Activated CD8-positive, alpha-beta T cell treated with anti-CD3 and anti-CD28 coated beads for 36 hours (primary cell): Measurements from ENCODE around the gene MOCS2. TPM values are rescaled to one million over a fixed set of nuclear protein-coding genes. Genes with fewer than 3 reads are reported as not detected.

Source experiments
- ATAC-seq: fragments of 200-7000 bp; cut with Tn5 transposase; one replicate; pipeline ENCODE4 v1.10.0; 2021; ENCODE audit warnings: mild to moderate bottlenecking, moderate library complexity
- CTCF ChIA-PET: fragments of 350-600 bp; sonication (Branson Sonifier 250); formaldehyde crosslinking; loops from one replicate; lab custom pipeline; 2021; ENCODE audit warnings: antibody characterized with exemption; lab: Charles Lee
- POLR2A ChIA-PET: fragments of 350-600 bp; sonication (Branson Sonifier 250); formaldehyde crosslinking; loops from one replicate; lab custom pipeline; 2021; ENCODE audit warnings: antibody characterized with exemption; lab: Charles Lee
- DNase-seq: peaks from one replicate; pipeline ENCODE4 v3.0.0-alpha.2; 2020
- H3K27ac Mint-ChIP-seq: one replicate; pipeline ENCODE4 v1.8.0; 2021; ENCODE audit warnings: mild to moderate bottlenecking, mixed read lengths
- H3K27me3 Mint-ChIP-seq: one replicate; pipeline ENCODE4 v1.8.0; 2021; ENCODE audit warnings: mixed read lengths
- H3K36me3 Mint-ChIP-seq: one replicate; pipeline ENCODE4 v1.8.0; 2021; ENCODE audit warnings: low read depth, mixed read lengths
- H3K4me1 Mint-ChIP-seq: one replicate; pipeline ENCODE4 v1.8.0; 2021; ENCODE audit warnings: low read depth, mixed read lengths
- H3K4me3 Mint-ChIP-seq: one replicate; pipeline ENCODE4 v1.8.0; 2021; ENCODE audit warnings: mild to moderate bottlenecking, moderate library complexity, mixed read lengths
- H3K9me3 Mint-ChIP-seq: one replicate; pipeline ENCODE4 v1.8.0; 2021; ENCODE audit warnings: mixed read lengths
- intact Hi-C: fragments of 100-400 bp; cut with micrococcal nuclease; formaldehyde crosslinking; loops from one replicate; pipeline ENCODE4 v1.10.0; 2022
- total RNA-seq, 2 experiments: library from RNA; stranded (reverse); gene quantifications; one replicate each; pipeline ENCODE4 v1.2.3, GENCODE V29; 2021
- TF ChIP-seq, protein P1 (sequence below): fragments of 200-600 bp; IDR thresholded peaks from one replicate; pipeline ENCODE4 v1.8.0; 2022; ENCODE audit warnings: antibody characterized with exemption, mild to moderate bottlenecking

MOCS2 gene
- total RNA-seq, 2 experiments from 2014 or later = 18.6 to 19.9 TPM

DNA sequence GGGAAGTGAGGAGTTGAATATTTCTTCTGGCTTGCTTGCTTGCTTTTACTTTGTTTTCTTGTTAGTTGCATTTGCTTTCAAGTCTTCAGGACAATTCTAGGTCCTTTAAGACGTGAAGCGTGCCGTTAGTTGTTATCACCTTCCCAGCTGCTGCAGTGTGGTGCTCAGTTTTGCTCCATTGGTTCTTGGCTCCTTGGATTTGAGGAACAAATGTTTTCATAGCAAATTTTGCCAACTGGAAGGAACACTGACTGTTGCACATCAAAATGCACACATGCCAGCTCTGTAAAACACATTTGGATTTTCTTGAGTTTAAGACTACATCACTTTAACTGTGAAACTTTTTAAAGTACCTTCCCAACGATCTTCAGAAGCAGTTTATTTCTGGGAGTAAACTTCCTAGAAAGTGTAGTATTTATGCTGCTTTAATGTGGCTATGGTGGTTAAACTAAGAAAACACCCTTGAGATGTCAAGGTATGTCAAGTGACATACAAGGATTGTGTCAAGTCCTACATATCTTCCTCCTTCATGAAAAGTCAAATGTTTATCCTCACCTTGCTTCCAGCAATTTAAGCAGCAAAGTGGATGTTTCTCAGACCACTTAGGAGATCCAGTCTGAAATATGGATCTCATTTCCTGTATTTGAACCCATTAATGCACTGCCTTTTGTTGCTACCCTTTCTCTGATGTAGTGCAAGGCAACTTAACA lies 24.9 kb downstream of the MOCS2 start:
- TF ChIP-seq, protein P1, sequence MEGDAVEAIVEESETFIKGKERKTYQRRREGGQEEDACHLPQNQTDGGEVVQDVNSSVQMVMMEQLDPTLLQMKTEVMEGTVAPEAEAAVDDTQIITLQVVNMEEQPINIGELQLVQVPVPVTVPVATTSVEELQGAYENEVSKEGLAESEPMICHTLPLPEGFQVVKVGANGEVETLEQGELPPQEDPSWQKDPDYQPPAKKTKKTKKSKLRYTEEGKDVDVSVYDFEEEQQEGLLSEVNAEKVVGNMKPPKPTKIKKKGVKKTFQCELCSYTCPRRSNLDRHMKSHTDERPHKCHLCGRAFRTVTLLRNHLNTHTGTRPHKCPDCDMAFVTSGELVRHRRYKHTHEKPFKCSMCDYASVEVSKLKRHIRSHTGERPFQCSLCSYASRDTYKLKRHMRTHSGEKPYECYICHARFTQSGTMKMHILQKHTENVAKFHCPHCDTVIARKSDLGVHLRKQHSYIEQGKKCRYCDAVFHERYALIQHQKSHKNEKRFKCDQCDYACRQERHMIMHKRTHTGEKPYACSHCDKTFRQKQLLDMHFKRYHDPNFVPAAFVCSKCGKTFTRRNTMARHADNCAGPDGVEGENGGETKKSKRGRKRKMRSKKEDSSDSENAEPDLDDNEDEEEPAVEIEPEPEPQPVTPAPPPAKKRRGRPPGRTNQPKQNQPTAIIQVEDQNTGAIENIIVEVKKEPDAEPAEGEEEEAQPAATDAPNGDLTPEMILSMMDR = no peak
- DNase-seq (no peak), ATAC-seq (no peak)
- H3K27ac Mint-ChIP-seq = no peak overlapping the region
- no peaks in the 10 kb centered on the region for H3K9me3 Mint-ChIP-seq
- peaks cover 26% of the 10 kb centered on the region for H3K4me1 Mint-ChIP-seq
- H3K36me3 Mint-ChIP-seq = no peaks in the 10 kb centered on the region
- ChIA-PET CTCF (interaction anchor here (0.7 kb wide), 1 partner anchor 94 kb away, joined by 3 read pairs; no protein-coding TSS in a partner anchor), POLR2A (no interaction called here)
- H3K4me3 Mint-ChIP-seq = no peak overlapping the region
- intact Hi-C loops = no loop called here
- peaks cover 2% of the 10 kb centered on the region for H3K27me3 Mint-ChIP-seq

DNA sequence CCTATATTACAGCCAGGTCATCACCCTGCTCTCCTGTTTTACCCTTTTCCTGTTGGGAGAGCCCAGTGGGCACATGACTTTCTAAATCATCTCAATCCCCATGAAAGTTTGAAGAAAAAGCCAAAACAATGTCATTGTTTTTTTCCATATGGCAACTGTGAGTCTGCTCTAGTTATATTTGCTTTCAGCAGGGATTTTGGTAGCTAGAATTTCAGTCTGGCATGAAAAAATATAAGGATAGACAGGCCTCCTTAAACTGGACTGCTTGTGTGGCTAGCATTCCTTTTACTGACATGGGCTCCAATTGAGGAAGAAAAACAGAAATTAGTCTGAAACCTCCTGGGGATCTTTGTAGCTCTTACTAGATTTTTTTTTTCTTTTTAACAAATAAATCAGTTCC lies 25.6 kb downstream of the MOCS2 start:
- Mint-ChIP-seq H3K36me3 (no peaks in the 10 kb centered on the region), H3K4me3 (no peak overlapping the region), H3K27me3 (peaks cover 2% of the 10 kb centered on the region), H3K27ac (no peak overlapping the region), H3K9me3 (no peaks in the 10 kb centered on the region), H3K4me1 (peaks cover 19% of the 10 kb centered on the region)
- CTCF ChIA-PET = interaction anchor here (0.7 kb wide), 1 partner anchor 93 kb away, joined by 3 read pairs; no protein-coding TSS in a partner anchor
- POLR2A ChIA-PET = interaction anchor here (0.6 kb wide), 1 partner anchor 56 kb away, joined by 3 read pairs; no protein-coding TSS in a partner anchor
- DNase-seq (no peak), ATAC-seq (no peak)
- intact Hi-C loops = no loop called here
- TF ChIP-seq, protein P1 = no peak

DNA sequence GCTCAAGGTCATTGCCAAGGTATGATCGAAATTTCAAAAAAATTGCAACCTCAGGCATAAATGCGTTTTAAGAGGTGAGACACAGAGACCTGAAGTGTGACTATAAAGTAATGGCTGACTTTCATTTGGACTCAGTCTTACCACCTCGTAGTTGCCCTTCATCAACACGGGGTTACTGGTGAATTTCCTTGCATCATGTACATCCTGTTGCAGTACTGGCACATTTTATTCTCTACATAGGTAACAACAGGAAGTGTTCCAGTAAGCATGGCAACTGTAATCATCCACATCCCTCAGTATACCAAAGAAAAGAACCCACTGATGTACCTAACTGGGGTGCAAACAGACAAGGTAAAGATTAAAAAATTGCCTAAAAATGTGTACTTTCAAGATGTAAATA lies 29.3 kb downstream of the MOCS2 start:
- Mint-ChIP-seq H3K36me3 (no peaks in the 10 kb centered on the region), H3K9me3 (no peaks in the 10 kb centered on the region), H3K27ac (no peak overlapping the region), H3K4me3 (no peak overlapping the region), H3K4me1 (peaks cover 13% of the 10 kb centered on the region), H3K27me3 (peaks cover 12% of the 10 kb centered on the region)
- POLR2A ChIA-PET = no interaction called here
- ATAC-seq (peak; percentile 85), DNase-seq (peak; percentile 20)
- CTCF ChIA-PET = no interaction called here
- intact Hi-C loops = no loop called here
- TF ChIP-seq, protein P1 = no peak

DNA sequence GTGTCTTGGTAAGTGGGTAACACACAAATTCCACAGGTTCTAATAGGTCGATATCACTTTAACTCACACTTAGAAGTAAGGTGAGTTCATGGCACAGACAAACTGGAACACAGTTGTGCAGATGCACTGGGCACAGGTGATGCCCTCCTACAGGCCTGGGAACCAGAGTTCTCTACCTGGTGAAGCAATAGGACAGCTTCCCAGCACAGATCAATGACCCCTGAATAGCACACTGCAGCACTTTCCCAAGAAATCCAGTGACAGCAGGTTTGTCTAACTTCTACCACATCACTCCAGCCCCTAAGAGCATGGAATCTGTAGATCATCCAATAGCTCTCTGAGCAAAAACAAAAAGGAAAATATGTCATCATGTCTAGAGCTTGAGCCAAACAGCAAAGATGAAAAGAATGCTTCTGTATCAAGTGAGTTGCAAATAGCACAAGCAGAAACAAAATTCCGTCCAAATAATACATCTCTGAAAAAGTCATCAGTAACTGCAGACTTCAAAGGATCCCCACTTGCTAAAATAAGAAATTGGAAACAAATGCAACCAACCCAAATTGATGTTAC lies 33.5 kb downstream of the MOCS2 start:
- CTCF ChIA-PET = interaction anchor here (0.7 kb wide), 1 partner anchor 13 kb away, joined by 3 read pairs; no protein-coding TSS in a partner anchor
- Mint-ChIP-seq H3K36me3 (no peaks in the 10 kb centered on the region), H3K4me3 (no peak overlapping the region), H3K4me1 (peaks cover 7% of the 10 kb centered on the region), H3K27me3 (peaks cover 20% of the 10 kb centered on the region), H3K9me3 (no peaks in the 10 kb centered on the region), H3K27ac (no peak overlapping the region)
- ATAC-seq (no peak), DNase-seq (no peak)
- TF ChIP-seq, protein P1 = no peak
- intact Hi-C loops = no loop called here
- POLR2A ChIA-PET = no interaction called here

DNA sequence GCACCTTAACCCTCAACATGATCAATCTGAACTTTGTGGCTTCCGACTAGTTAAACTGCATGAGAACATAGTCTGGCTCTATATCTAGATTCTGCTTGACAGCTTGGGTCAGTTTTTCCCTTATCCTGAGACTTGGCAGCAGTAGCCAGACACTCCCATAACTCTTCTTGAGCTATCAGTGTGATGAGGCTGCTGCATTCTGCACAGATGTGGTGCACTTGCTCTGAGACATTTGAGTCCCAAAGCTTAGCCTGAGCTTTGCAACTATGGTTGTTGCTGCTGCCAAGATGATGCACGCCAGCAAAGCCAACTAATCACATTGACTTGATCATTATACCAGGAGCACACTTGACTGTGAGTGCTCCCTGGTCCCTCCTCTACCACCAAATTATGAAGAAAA lies 36.2 kb downstream of the MOCS2 start:
- CTCF ChIA-PET = interaction anchor here (1.4 kb wide), 1 partner anchor 125 kb away, joined by 4 read pairs; no protein-coding TSS in a partner anchor
- Mint-ChIP-seq H3K9me3 (no peaks in the 10 kb centered on the region), H3K4me1 (peaks cover 16% of the 10 kb centered on the region), H3K36me3 (no peaks in the 10 kb centered on the region), H3K4me3 (no peak overlapping the region), H3K27me3 (peaks cover 18% of the 10 kb centered on the region), H3K27ac (no peak overlapping the region)
- intact Hi-C loops = no loop called here
- no peak for ATAC-seq
- POLR2A ChIA-PET = no interaction called here
- TF ChIP-seq, protein P1 = no peak
- DNase-seq = no peak
